GM21526 (cell line): ENCODE data around the gene TEX264.
"Not testable (repeated sequence)": the region's sequence is repeated elsewhere in the genome, so short reads cannot be mapped to it uniquely, and the experiment has no call there.

Source experiments
- ATAC-seq: cut with Tn5 transposase; IDR thresholded peaks from one replicate; pipeline ENCODE4 v1.9.1; 2021; ENCODE audit warnings: moderate library complexity; ENCODE audit not compliant: unreplicated experiment, low FRiP score

Gene TEX264

DNA sequence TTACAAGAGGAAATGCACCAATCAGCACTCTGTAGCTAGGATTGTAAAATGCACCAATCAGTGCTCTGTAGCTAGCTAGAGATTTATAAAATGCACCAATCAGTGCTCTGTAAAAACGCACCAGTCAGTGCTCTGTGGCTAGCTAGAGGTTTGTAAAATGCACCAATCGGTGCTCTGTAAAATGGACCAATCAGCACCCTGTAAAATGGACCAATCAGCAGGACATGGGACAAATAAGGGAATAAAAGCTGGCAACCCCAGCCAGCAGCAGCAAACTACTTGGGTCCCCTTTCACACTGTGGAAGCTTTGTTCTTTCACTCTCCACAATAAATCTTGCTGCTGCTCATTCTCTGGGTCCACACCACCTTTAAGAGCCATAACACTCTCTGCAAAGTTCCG is 71.3 kb downstream of the TEX264 start:
- not testable (repeated sequence) for ATAC-seq

- ATAC-seq: not testable (repeated sequence)
Observed at GRCh38 chr3:51742978-51743377, 71.9 kb downstream of the TEX264 start.

DNA sequence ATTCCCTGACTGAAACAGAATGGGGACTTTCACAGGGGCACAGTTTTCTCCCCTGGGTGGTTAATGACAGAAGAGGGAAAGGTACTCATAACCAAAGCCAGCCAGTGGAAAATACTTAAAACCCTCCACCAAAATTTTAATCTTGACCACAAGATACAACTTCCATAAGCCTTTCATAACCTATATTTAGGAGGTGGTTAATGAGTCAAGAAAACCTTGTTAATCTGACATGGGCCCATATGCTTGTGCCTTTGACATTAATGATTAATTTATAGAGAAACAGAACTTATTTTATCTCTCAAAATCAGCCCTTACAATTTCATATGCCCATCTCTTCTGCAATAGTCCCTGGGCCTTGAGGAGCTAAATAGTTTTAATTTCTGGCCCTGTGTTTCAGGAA is 76.8 kb downstream of the TEX264 start:
- ATAC-seq: no peak

GRCh38 chr3:51748327-51748726 is 77.3 kb downstream of the TEX264 start:
- ATAC-seq: no peak

GRCh38 chr3:51750878-51751277 is 79.8 kb downstream of the TEX264 start:
- ATAC-seq: no peak

DNA sequence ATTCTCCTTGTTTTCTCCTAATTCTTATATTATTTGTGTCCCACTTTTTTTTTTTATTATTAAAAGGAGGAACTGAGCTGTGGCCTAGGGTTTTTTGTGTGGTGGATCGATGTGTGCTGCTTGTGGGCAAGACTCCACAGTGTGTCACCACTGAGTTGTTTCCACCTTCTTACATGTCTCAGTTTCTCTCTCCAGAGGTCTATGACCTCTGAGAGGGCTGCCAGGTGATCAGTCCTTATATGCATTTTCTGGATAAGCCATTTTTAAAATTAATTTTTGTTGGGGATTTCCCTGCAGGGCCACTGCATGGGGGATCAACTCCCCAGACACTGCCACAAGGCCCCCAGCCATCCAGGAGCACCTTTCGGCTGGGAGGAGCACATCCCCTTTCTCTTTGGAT is 80.2 kb downstream of the TEX264 start:
- no peak for ATAC-seq
